ENCODE measurements around the gene EDC3.

Gene EDC3

GRCh38 chr15:74626336-74626735 is 69.5 kb downstream of the EDC3 start:
- DNase-seq (ENCODE audit: low read depth), result no peak

DNA sequence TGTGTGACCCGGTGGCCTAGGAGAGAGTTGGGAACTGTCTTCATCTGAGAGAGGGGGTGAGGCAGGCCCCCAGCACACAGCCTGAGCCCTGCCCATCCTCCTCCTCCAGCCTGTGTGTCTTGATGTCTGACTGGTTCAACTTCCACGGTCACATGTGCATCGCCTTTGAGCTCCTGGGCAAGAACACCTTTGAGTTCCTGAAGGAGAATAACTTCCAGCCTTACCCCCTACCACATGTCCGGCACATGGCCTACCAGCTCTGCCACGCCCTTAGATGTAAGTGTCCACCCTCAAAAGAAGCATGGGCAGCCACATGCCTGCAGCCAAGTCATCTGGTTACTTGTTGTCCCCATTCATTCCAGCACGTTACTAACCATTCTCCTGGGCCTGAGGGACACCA is 70.1 kb downstream of the EDC3 start:
- DNase-seq (ENCODE audit: low read depth), result no peak

DNA sequence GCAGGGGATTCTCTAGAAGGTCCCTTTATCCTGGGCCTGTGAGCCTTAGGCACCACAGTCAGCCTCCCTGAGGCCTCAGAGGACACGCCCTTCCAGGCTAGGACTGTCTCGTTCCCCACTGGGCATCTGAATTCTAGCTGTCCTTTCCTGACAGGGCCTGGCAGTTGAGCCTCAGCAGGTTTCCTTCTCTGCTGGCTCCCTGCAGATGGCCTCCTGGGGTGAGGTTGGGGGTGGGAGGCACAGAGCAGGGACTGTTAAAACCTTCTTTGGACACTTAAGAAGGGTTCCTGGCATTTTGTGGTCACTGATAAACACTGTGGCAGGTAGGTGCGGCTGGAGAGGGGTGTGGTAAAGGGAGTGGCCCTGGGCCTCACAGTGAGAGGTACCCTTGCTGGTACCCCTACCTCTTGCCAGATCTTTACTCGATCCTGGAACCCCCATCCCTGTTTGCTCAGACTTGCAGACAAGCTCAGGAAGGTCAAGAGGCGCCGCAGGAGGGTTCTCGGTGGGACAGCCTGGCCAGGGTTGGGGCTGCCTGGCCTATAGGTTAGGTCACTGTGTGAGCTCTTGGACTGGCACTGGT is 71.7 kb downstream of the EDC3 start:
- DNase-seq (ENCODE audit: low read depth), result no peak

DNA sequence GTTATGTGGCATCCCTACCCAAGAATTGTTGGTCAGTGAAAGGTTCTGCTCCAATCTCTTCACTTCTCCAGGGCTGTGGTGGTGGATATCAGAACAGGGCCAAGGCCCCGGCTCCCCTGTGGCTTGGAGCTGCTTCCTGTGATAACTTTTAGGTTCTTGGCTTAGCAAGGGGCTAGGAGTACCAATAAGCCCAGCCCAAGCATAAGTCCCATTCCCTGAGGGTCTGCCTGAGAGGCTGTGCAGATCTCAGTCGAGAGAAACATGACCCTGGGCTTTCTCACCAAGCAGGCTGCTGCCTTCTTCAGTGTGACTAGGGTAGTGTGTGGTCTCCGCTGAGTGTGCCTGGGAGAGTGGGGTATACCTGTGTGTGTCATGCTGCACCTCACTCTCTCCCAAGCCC is 73.1 kb downstream of the EDC3 start:
- no peak for DNase-seq (ENCODE audit: low read depth)

GRCh38 chr15:74621936-74622335 is 73.9 kb downstream of the EDC3 start:
- DNase-seq (ENCODE audit: low read depth), result no peak

- DNase-seq (ENCODE audit: low read depth), result no peak
Measured at GRCh38 chr15:74621546-74621920, 74.3 kb downstream of the EDC3 start.

DNA sequence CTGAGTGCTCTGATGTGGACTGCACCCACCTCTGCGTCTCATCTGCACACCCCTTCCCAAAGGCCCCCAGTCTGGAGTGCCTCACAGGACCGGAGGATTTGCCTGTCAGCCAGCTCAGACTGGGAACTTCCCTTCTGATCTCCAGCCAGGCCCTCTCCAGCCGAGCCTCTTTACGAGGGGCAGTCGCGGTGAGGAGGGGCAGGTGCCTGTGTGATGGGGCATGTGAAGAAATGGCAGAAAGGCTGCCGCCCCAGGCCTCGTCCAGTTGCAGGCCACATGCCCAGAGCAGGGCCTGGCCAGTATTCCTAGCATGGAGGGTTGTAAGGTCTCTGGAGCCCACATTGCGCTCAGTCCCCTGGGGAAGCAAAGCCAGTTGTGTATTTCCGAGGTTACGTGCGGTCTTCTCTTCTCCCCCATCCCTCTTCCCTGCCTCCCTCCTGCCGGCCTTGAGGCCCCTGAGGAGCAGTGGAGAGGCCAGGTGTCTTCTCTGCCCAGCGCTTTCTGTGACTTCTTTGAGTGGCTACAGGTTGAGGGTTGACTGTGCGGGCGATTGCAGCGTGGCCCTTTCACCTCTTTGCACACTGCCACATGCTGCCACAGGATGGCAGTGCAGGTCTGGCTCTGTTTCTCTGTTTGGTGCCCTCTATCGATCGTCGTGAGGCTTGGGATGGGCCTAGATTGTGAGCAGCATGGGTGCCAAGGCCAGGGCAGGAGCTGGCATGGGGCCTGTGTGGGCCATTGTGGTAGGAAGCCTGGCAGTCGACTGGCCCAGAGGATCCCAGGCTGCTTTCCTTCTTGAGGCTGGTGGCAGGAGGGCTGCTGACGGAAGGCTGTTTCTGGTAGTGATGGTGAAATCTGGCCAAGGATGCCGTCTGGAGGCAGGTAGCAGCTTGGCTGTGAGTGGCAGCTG is 74.9 kb downstream of the EDC3 start:
- peak; percentile 35 for DNase-seq (ENCODE audit: low read depth)

GRCh38 chr15:74619916-74620635 is 75.7 kb downstream of the EDC3 start:
- DNase-seq (ENCODE audit: low read depth), result no peak

GRCh38 chr15:74618841-74619596 is 76.8 kb downstream of the EDC3 start:
- DNase-seq (ENCODE audit: low read depth), result no peak

GRCh38 chr15:74616996-74617395 is 78.8 kb downstream of the EDC3 start:
- no peak for DNase-seq (ENCODE audit: low read depth)

- peak; percentile 38 for DNase-seq (ENCODE audit: low read depth)
Measured at GRCh38 chr15:74616366-74616939, 79.4 kb downstream of the EDC3 start.

DNA sequence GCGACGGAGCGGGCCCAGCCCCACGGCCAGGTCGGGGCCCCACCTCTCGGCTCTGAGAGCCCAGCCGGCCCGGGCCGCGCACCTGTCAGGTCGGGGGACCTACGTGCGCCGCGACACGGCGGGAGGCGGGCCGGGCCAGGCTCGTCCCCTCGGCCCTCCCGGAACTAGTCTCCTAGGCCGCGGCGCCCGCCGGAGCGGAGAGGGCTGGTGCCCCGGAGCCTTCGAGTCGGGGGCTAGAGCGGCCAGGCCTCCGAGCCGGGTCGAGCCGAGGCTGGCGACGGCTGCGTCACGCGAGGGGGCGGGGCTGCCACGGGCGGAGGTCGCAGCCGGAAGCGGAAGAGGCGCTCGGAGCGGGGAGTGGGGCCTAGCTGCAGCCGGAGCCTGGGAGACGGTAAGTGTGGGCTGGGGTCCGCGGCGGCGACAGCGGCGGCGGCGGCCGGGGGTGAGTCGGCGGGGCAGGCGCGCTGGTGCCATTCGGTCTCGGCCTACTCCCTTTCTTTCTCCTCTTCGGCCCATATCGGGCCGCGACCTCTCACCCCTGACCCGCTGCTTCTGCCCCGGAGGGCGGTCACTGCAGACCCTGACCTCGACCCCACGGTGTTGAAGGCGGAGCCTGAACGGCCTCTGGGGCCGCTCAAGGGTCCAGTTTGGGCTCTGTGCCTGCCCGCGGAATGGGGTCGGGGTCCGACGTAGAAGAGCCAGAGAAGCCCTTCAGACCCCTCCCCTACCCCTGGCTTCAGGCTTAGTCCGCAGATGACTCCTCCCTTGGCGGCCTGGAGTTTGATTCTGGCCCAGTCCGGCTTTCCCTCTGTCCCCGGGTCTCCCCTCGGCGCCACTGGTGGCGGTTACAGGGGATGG is 80.1 kb downstream of the EDC3 start, which contains the start of gene CLK3:
TSS of gene CLK3 (plus strand) at position 329 of the 858 bp plus-strand sequence. CDS start 3,361 bp downstream, outside the sequence.
- peak; percentile 74 for DNase-seq (ENCODE audit: low read depth)

GRCh38 chr15:74614744-74615507 is 80.9 kb downstream of the EDC3 start:
- DNase-seq (ENCODE audit: low read depth), result peak; percentile 68

DNA sequence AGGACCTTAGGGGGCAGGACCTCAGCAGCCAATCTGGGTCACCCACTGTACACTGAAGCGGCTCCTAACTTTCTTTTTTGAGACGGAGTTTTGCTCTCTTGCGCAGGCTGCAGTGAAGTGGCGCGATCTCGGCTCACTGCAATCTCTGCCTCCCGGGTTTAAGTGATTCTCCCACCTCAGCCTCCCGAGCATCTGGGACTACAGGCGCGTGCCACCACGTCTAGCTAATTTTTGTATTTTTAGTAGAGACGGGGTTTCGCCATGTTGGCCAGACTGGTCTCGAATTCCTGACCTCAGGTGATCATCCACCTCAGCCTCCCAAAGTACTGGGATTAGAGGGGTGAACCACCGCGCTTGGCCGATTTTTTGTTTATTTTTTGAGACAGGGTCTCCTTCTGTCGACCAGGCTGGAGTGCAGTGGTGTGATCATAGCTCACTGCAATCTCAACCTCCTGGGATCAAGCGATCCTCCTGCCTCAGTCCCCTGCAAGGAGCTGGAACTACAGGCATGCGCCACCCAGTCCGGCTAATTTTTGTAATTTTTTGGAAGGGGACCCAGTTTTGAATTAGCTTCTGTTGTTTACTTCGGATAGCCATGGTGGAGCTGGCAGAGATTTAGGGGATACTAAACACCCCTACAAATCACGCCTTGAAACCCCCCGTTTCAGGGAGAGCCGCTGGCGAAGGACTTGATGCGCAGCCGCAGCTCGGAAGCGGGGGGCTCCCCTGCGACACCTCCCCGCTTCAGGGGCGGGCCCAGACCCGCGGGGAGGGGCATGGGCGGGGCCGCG is 81.7 kb downstream of the EDC3 start:
- no peak for DNase-seq (ENCODE audit: low read depth)

DNA sequence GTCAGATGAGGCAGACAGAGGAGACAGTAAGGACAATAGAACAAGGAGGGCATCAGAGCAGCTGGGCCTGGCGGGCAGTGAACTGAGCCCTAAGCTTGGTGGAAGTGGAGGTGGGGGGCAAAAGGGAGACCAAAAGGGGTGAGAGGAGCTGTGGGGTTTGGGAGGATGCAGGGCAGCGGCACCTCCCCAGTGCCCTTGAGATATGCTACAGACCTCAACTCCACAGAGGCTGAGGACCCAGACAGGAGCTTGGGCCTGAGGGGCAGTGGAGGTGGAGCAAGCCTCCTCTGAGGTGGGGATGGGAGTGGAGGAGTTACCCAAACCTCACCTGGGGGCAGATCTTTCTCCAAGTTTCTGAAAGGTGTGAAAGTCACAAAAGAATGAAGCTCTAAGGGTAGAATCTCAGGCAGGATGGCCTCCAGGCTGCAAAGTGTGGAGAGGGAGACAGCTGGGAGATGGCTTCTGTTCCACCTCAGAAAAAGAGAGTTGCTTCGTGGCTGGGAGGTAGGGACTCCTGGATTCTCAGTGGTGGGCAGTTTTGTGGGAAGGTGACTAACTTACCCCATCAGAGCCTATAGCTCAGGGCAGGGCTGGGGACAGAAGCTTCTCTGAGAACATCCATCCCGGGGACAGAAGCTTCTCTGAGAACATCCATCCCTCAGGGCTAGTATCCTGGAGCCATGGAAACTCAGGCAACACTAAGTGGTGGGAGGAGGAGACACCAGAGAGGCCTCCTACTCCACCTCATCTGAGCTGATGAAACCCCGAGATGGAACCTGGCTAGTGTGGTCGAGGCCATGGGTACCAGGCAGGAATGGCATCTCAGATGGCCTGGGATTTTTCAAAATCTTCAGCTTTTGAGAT is 82.5 kb downstream of the EDC3 start:
- no peak for DNase-seq (ENCODE audit: low read depth)

- DNase-seq (ENCODE audit: low read depth), result no peak
Measured at GRCh38 chr15:74612677-74613076, 83.1 kb downstream of the EDC3 start.

DNA sequence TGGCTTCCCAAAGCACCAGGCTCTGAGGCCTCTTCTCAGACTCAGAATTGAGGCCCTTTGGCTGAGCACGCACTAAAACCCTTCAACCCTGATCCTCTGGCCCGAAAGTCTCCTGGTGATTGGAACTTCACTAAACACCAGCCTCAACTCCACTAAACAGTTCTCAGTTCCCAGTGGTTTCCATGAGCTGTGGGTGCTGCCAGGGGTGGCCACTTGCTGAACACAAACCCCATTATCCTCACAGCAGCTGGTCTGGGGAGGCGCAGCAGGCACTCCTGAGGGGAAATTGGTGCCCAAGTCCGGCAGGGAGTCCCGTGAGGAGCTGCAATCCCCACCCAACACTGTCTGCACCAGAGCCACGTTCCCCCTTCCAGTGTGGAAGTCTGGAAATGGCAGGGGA is 84.0 kb downstream of the EDC3 start:
- no peak for DNase-seq (ENCODE audit: low read depth)

- no peak for DNase-seq (ENCODE audit: low read depth)
Measured at GRCh38 chr15:74611341-74611740, 84.5 kb downstream of the EDC3 start.

Measured in GM04504 (cell line).